ENCODE measurements around the gene TMUB1.

DNA sequence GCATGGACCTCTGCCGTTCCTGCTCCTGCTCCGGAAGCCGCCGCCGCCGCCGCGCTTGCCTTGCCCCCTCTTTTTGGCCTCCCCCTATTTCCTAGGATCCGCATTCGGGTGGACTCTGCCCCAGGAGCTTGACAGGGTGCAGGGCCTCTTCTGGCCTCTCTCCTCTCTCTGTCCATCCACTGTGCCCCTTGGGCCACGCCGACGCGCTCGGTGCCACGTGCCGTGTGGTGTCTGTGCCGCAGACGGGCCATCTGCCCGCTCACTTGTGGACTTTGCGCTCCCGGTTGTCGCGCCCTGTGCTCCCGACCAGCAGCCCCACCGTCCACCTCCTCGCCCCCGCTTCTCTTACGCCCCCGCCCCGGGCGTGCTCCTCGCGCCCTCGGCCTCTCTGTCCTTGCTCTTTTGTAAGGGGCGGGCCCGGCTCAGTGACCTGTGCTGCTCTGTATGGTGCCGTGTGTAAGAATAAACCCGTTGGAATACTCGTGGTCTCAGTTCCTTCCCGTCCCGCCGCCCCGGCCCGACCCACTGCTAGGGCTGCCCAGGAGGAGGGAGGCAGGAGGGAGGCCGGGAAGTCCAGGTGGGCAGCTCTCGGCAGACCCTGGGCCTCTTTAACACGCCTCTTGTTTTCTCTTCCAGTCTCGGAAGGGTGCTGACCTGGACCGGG lies 40.0 kb upstream of the TMUB1 start:
- TF ChIP-seq POLR2AphosphoS5 (IDR thresholded peaks at IDR 0.05) = no peak
- TF ChIP-seq POLR2A (IDR thresholded peaks at IDR 0.05) = no peak
- TF ChIP-seq, protein P1, sequence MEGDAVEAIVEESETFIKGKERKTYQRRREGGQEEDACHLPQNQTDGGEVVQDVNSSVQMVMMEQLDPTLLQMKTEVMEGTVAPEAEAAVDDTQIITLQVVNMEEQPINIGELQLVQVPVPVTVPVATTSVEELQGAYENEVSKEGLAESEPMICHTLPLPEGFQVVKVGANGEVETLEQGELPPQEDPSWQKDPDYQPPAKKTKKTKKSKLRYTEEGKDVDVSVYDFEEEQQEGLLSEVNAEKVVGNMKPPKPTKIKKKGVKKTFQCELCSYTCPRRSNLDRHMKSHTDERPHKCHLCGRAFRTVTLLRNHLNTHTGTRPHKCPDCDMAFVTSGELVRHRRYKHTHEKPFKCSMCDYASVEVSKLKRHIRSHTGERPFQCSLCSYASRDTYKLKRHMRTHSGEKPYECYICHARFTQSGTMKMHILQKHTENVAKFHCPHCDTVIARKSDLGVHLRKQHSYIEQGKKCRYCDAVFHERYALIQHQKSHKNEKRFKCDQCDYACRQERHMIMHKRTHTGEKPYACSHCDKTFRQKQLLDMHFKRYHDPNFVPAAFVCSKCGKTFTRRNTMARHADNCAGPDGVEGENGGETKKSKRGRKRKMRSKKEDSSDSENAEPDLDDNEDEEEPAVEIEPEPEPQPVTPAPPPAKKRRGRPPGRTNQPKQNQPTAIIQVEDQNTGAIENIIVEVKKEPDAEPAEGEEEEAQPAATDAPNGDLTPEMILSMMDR (IDR thresholded peaks at IDR 0.05) = no peak
